ENCODE measurements around the gene SHQ1.

- TF ChIP-seq CTCF (conservative IDR thresholded peaks at IDR 0.05; ENCODE audit: low read length) (no peak), EZH2phosphoT487 (IDR thresholded peaks at IDR 0.05; ENCODE audit: borderline replicate concordance) (no peak)
Measured at GRCh38 chr3:72892081-72892775, 44.0 kb upstream of the SHQ1 start.

Measured in Loucy (cell line).